Amygdala (tissue), 56 donors: ENCODE results near the gene C15orf39.
"Not testable (repeated sequence)": the region's sequence is repeated elsewhere in the genome, so short reads cannot be mapped to it uniquely, and the experiment has no call there.

Experiments used
- DNase-seq, 56 donors: peaks; one replicate each; lab custom pipeline; 2025; lab: John Stamatoyannopoulos, UW

Gene C15orf39

GRCh38 chr15:75208501-75209288 is 7.0 kb downstream of the C15orf39 start:
- peak in 5 of 56 donors; percentile 10 to 31 (median 13) for DNase-seq

GRCh38 chr15:75209289-75209676 is 7.6 kb downstream of the C15orf39 start:
- DNase-seq: no peak

- no peak for DNase-seq
Measured at GRCh38 chr15:75210811-75211230, 9.1 kb downstream of the C15orf39 start.

- DNase-seq: no peak
Measured at GRCh38 chr15:75211436-75212199, 9.9 kb downstream of the C15orf39 start.

GRCh38 chr15:75212200-75212858 is 10.6 kb downstream of the C15orf39 start:
- DNase-seq: no peak

- DNase-seq: no peak
Measured at GRCh38 chr15:75213212-75213767, 11.6 kb downstream of the C15orf39 start.

- DNase-seq: no peak
Measured at GRCh38 chr15:75213768-75214221, 12.1 kb downstream of the C15orf39 start.

- DNase-seq: no peak
Measured at GRCh38 chr15:75214293-75215096, 12.8 kb downstream of the C15orf39 start.

- no peak for DNase-seq
Measured at GRCh38 chr15:75215107-75216004, 13.7 kb downstream of the C15orf39 start.

- no peak for DNase-seq
Measured at GRCh38 chr15:75217012-75217411, 15.3 kb downstream of the C15orf39 start.

GRCh38 chr15:75217574-75217973 is 15.9 kb downstream of the C15orf39 start:
- not testable (repeated sequence) for DNase-seq

GRCh38 chr15:75219507-75219929 is 17.8 kb downstream of the C15orf39 start:
- DNase-seq: not testable (repeated sequence)

- DNase-seq: no peak
Measured at GRCh38 chr15:75223688-75224087, 22.0 kb downstream of the C15orf39 start.

GRCh38 chr15:75224281-75224680 is 22.6 kb downstream of the C15orf39 start:
- DNase-seq: no peak

GRCh38 chr15:75225102-75225836 is 23.6 kb downstream of the C15orf39 start:
- DNase-seq: not testable (repeated sequence)

- no peak for DNase-seq
Measured at GRCh38 chr15:75225951-75226732, 24.5 kb downstream of the C15orf39 start.

GRCh38 chr15:75227112-75227511 is 25.4 kb downstream of the C15orf39 start:
- not testable (repeated sequence) for DNase-seq
